Hair follicular keratinocyte (primary cell): Measurements from ENCODE around the gene UNC5A. TPM values are rescaled to one million over a fixed set of nuclear protein-coding genes. Genes with fewer than 3 reads are reported as not detected.

Experiments
- total RNA-seq: library from RNA; depleted of rRNA; stranded (reverse); fragments of >200 nt; gene quantifications from 2 replicates; pipeline ENCODE4 v1.2.3, GENCODE V29; 2015

The UNC5A gene
- total RNA-seq = 0.08 and 0.16 TPM in 2 replicates

DNA sequence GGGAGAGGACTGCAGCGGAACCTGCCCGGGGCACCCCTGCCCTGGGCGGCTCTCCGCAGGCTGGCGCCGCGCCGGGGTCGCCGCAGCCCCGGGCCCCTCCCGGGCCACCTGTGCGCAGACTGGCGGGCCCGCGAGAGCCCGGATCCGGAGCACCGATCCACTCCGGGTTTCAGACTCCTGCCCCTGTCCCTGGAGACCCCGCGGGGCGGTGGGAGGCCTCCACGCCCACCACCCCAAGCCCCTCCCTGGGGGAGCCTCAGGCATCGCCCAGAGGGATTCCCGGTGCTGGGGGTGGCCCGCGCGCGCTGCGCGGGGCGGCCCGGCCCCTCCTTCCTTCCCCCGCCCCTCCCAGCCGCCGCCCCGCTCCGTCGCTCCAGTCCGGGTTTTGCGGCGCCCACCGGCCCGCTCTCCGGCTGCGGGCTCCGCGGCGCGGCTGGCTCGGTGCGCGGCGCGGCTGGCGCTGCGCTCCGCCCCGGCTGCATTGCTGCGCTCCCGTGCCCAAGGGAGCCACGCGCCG lies at the start of gene UNC5A:
Gene UNC5A (plus strand): TSS at position 479 of the 517 bp plus-strand sequence. CDS start 192 bp downstream, outside the sequence.

DNA sequence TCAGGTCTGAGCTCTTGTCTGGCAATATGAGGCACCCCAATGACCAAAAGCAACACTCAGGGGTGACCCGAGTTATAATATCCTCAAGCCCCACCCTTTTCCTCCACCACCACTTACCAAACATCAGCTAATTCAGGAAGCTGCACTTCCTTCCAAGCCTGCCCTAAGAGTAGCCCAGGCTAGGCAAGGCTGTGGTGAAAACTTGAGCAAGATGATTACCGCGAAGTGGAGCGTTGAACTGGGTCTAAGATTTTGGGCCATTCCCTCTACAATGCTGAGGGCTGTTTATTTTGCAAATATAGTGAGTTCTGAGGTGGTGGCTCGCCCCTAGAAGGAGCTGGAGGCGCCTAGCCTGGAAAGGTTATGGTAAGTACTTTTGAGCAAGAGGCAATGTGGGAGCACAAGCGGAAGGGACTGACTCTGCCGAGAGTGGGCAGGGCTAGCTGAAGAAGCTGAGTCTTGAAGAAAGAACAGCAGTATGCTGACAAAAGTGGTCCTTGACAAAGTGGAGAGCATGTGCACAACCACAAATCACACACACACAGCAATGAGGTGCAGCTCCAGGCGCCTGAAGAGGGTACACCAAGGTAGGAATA lies 89.0 kb downstream of the UNC5A start, which contains the start of gene HK3:
Gene HK3 (minus strand): TSS at position 51 of the 596 bp plus-strand sequence. CDS start 3,187 bp downstream, outside the sequence.

Other genes with a start within 250 kb of the UNC5A start
- 8.7 and 11.0 TPM in 2 replicates for gene GPRIN1, start 200.4 kb upstream of the UNC5A start, total RNA-seq
- gene SNCB, start 180.0 kb upstream of the UNC5A start, total RNA-seq = 0.15 and 0.23 TPM in 2 replicates
- not detected in 2 replicates for gene EIF4E1B, start 179.9 kb upstream of the UNC5A start, total RNA-seq
- gene TSPAN17, start 163.1 kb upstream of the UNC5A start, total RNA-seq = 34.3 and 36.1 TPM in 2 replicates
- not detected in 2 replicates for gene HK3, start 88.8 kb downstream of the UNC5A start, total RNA-seq
- 19.7 and 24.3 TPM in 2 replicates for gene UIMC1, start 196.2 kb downstream of the UNC5A start, total RNA-seq
- 5.4 and 13.4 TPM in 2 replicates for gene ZNF346, start 212.1 kb downstream of the UNC5A start, total RNA-seq